Measurements from ENCODE around the gene SCFD2.

- no peak for TF ChIP-seq TEAD4 (IDR thresholded peaks at IDR 0.05; ENCODE audit: low read depth, low read length)
- TF ChIP-seq RAD21 (IDR thresholded peaks at IDR 0.05 in 1 of 2, conservative IDR thresholded peaks at IDR 0.05 in 1 of 2; ENCODE audit: low read depth in 2 of 2, low read length in 2 of 2): no peak
- no peak for TF ChIP-seq CTCF (IDR thresholded peaks at IDR 0.05; ENCODE audit: control extremely low read depth in 1 of 3, insufficient read depth in 1 of 3, low read depth in 1 of 3, low read length in 3 of 3)
- TF ChIP-seq ZNF274 (IDR thresholded peaks at IDR 0.05; ENCODE audit: borderline replicate concordance, extremely low read depth, low read length): no peak
- no peak for TF ChIP-seq USF2 (IDR thresholded peaks at IDR 0.05; ENCODE audit: low read length)
- TF ChIP-seq CEBPB (IDR thresholded peaks at IDR 0.05; ENCODE audit: low read depth, low read length): no peak
- no peak for TF ChIP-seq CHD2 (IDR thresholded peaks at IDR 0.05; ENCODE audit: low read length)
- no peak for TF ChIP-seq CREB1 (IDR thresholded peaks at IDR 0.05)
- TF ChIP-seq EP300 (IDR thresholded peaks at IDR 0.05; ENCODE audit: borderline replicate concordance in 1 of 2, low read depth in 2 of 2, low read length in 2 of 2): no peak
- no peak for TF ChIP-seq POLR2AphosphoS5 (IDR thresholded peaks at IDR 0.05; ENCODE audit: low read depth, low read length)
- TF ChIP-seq POLR2A (IDR thresholded peaks at IDR 0.05; ENCODE audit: control extremely low read depth in 1 of 2, low read depth in 2 of 2, low read length in 2 of 2): no peak
- no peak for TF ChIP-seq ASH2L (IDR thresholded peaks at IDR 0.05; ENCODE audit: low read length)
Measured at GRCh38 chr4:53128231-53128630, 237.6 kb downstream of the SCFD2 start.

All from H1 (cell line).